Endothelial cell of umbilical vein (primary cell): ENCODE data around the gene CHCHD10. TPM values are rescaled to one million over a fixed set of nuclear protein-coding genes. Genes with fewer than 3 reads are reported as not detected.

Experiments used
- BruUV-seq: library from RNA; stranded (reverse); fragments of 400-500 nt; replicated peaks from 2 replicates; lab custom pipeline; 2021; lab: Mats Ljungman, UMichigan
- CTCF ChIA-PET: fragments of 300-600, 350-600 bp; sonication (Branson Sonifier 250); formaldehyde crosslinking; loops from one replicate; lab custom pipeline; 2021; ENCODE audit warnings: antibody characterized with exemption, inconsistent platforms; lab: Charles Lee
- POLR2A ChIA-PET: fragments of 300-600, 350-600 bp; sonication (Branson Sonifier 250); formaldehyde crosslinking; loops from one replicate; lab custom pipeline; 2021; ENCODE audit warnings: antibody characterized with exemption, inconsistent platforms; lab: Charles Lee
- DNase-seq: peaks from one replicate; pipeline ENCODE4 v3.0.0-alpha.2; 2011; ENCODE audit warnings: low read depth, low spot score
- FAIRE-seq: peaks from 2 replicates; lab custom pipeline; 2011; peaks lifted over from hg19 to GRCh38; lab: Jason Lieb, UNC
- H2AFZ ChIP-seq: 2 replicates; pipeline ENCODE4 v1.6.0; 2012; ENCODE audit warnings: low read depth, low read length, control low read depth, inconsistent platforms
- H3K27ac ChIP-seq: 2 replicates; pipeline ENCODE4 v1.5.1; 2011; ENCODE audit warnings: low read depth, mild to moderate bottlenecking, control low read depth, low read length, moderate library complexity; ENCODE audit not compliant: insufficient read depth
- H3K27me3 ChIP-seq, 2 experiments: 2 replicates each; pipeline versions ENCODE4 v1.6.0 to v1.6.1; 2011; ENCODE audit warnings: low read length in 2 of 2, mixed read lengths in 1 of 2; ENCODE audit not compliant: control insufficient read depth in 2 of 2, insufficient read depth in 2 of 2
- H3K36me3 ChIP-seq, 2 experiments: 2 replicates in 1 of 2; 3 replicates in 1 of 2; pipeline ENCODE4 v1.5.1; 2011; ENCODE audit warnings: low read length in 2 of 2, mild to moderate bottlenecking in 1 of 2, moderate library complexity in 1 of 2; ENCODE audit not compliant: control insufficient read depth in 2 of 2, insufficient read depth in 2 of 2; ENCODE audit errors: extremely low read depth in 1 of 2
- H3K4me1 ChIP-seq: 3 replicates; pipeline ENCODE4 v1.5.1; 2011; ENCODE audit warnings: mild to moderate bottlenecking, low read length; ENCODE audit not compliant: control insufficient read depth, insufficient read depth; ENCODE audit errors: extremely low read depth
- H3K4me2 ChIP-seq: 2 replicates; pipeline ENCODE4 v1.6.1; 2011; ENCODE audit warnings: low read length, control low read depth, mixed read lengths; ENCODE audit not compliant: insufficient read depth
- H3K4me3 ChIP-seq, 3 experiments: fragments of 200-600 bp in 1 of 3; sonication (generic), shearing (Covaris generic) in 1 of 3; replicated peaks in 1 of 3; 2 replicates each; pipeline ENCODE4 v1.5.1; 2011 to 2016; ENCODE audit warnings: control low read depth in 3 of 3, low read length in 3 of 3, mild to moderate bottlenecking in 2 of 3, inconsistent platforms in 1 of 3, low read depth in 1 of 3, moderate library complexity in 1 of 3; ENCODE audit not compliant: insufficient read depth in 1 of 3
- H3K79me2 ChIP-seq: 2 replicates; pipeline ENCODE4 v1.6.0; 2012; ENCODE audit warnings: low read length, inconsistent platforms; ENCODE audit not compliant: control insufficient read depth, insufficient read depth
- H3K9ac ChIP-seq: replicated peaks from 2 replicates; pipeline ENCODE3; 2011; ENCODE audit warnings: low read length, control low read depth; ENCODE audit not compliant: insufficient read depth; ENCODE audit errors: extremely low read depth
- H3K9me1 ChIP-seq: replicated peaks from 3 replicates; pipeline ENCODE4 v1.6.0; 2011; ENCODE audit warnings: mild to moderate bottlenecking, low read length; ENCODE audit not compliant: control insufficient read depth, insufficient read depth; ENCODE audit errors: extremely low read depth
- H3K9me3 ChIP-seq: replicated peaks from 2 replicates; pipeline ENCODE4 v1.5.1; 2012; ENCODE audit warnings: low read length, inconsistent platforms; ENCODE audit not compliant: control insufficient read depth, insufficient read depth
- H4K20me1 ChIP-seq: replicated peaks from 2 replicates; pipeline ENCODE3; 2011; ENCODE audit warnings: mild to moderate bottlenecking, low read length; ENCODE audit not compliant: control insufficient read depth, insufficient read depth; ENCODE audit errors: extremely low read depth
- EZH2 ChIP-seq: IDR thresholded peaks from 2 replicates; pipeline ENCODE4 v1.6.1; 2012; ENCODE audit warnings: borderline replicate concordance, low read depth, mild to moderate bottlenecking, moderate library complexity, low read length, inconsistent platforms; ENCODE audit not compliant: severe bottlenecking
- FOS ChIP-seq: IDR thresholded peaks from 2 replicates; pipeline ENCODE4 v1.6.1; 2011; ENCODE audit warnings: mild to moderate bottlenecking, low read length, moderate library complexity, borderline replicate concordance; ENCODE audit not compliant: insufficient read depth
- GATA2 ChIP-seq: IDR thresholded peaks from 2 replicates; pipeline ENCODE4 v1.7.0; 2011; ENCODE audit warnings: low read depth, mild to moderate bottlenecking, moderate library complexity, mixed read lengths, low read length; ENCODE audit not compliant: insufficient read length, insufficient read depth
- JUN ChIP-seq: IDR thresholded peaks from 2 replicates; pipeline ENCODE4 v1.6.1; 2011; ENCODE audit warnings: borderline replicate concordance, low read depth; ENCODE audit not compliant: insufficient read length, insufficient read depth
- MYC ChIP-seq: IDR thresholded peaks from one replicate; pipeline ENCODE4 v1.6.1; 2011; ENCODE audit warnings: mild to moderate bottlenecking, low read depth, low read length
- POLR2A ChIP-seq: IDR thresholded peaks from 2 replicates; pipeline ENCODE4 v1.6.1; 2012; ENCODE audit warnings: low read depth, mild to moderate bottlenecking, control low read depth, low read length
- POLR2AphosphoS5 ChIP-seq: IDR thresholded peaks from 2 replicates; pipeline ENCODE4 v1.6.1; 2012; ENCODE audit warnings: low read depth, mild to moderate bottlenecking, control low read depth, low read length, moderate library complexity; ENCODE audit not compliant: insufficient read depth
- dilution Hi-C: fragments of 300-500 bp; cut with MboI; formaldehyde crosslinking; loops from one replicate; pipeline ENCODE4 v1.15.0; 2019; ENCODE audit warnings: low sequenced_read_pairs; ENCODE audit not compliant: extremely low pct_ligation_motif_present
- intact Hi-C: fragments of 100-400 bp; cut with micrococcal nuclease; formaldehyde crosslinking; loops from one replicate; pipeline ENCODE4 v1.10.0; 2022
- polyA plus RNA-seq, 4 experiments: library from polyadenylated mRNA; depleted of rRNA in 3 of 4; stranded (reverse) in 3 of 4; unstranded in 1 of 4; fragments of >200 nt; gene quantifications; 2 replicates each; pipeline versions ENCODE4 v1.2.1 to v1.2.3, GENCODE V29; 2011 to 2012; ENCODE audit warnings: missing spikeins in 1 of 4
- total RNA-seq: library from RNA; stranded (reverse); gene quantifications from 2 replicates; pipeline ENCODE4 v1.2.3, GENCODE V29; 2021
- TF ChIP-seq, protein P1 (sequence below): IDR thresholded peaks from 2 replicates; pipeline ENCODE4 v1.6.1; 2011; ENCODE audit not compliant: insufficient read depth, insufficient read length
- TF ChIP-seq, protein P2 (sequence below), 2 donors: IDR thresholded peaks; 1 replicate in 1 of 2; 2 replicates in 1 of 2; pipeline ENCODE4 v1.5.1; 2011; ENCODE audit warnings: low read length in 2 of 2, mild to moderate bottlenecking in 2 of 2, moderate library complexity in 2 of 2, control low read depth in 1 of 2, inconsistent platforms in 1 of 2, low read depth in 1 of 2; ENCODE audit not compliant: insufficient read depth in 1 of 2; ENCODE audit errors: extremely low read depth in 1 of 2

CHCHD10 gene
- total and polyA plus RNA-seq, 2 donors (not counting 3 experiments of a cell fraction or from before 2014, with no cell fraction given) = 28.1 to 75.6 TPM

DNA sequence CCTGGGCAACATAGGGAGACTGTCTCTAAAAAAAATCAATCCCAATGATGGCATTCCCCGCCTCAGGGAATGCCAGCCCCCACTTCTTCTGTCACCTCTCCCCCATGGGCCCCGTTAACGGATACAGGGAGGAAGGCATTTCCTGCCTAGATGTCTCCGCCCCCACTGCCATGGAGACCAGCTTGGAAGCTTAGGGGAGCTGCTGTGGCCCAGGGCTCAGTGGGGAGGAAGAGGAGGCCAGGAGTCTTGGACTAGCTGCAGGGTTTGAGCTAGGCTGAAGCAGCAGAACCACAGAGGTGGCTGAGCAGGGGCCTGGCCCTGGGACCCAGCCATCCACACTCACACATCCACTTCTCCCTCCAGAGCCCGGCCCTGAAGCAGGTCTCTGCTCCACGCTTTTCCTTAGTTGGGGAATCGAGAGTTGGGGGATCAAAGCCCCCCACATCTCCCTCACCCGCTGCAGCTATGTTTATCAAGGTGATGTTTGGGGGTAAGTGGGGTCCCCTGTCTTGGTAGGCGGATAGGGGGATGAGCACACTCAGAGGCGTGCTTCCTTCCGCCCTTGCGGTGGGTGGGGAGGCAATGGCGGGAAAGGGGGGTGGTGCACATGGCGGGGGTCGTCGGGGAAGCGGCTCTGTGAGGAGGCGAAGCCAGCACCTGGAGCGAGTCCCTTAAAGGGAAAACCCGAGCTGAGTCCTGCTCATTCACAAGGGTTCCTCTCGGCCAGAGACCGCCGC lies 4.8 kb downstream of the CHCHD10 start, which contains the start of gene C22orf15:
C22orf15 (plus strand) TSS at position 149 of the 737 bp plus-strand sequence; CDS start at position 466, 317 bp downstream.
- Histone ChIP-seq H3K4me1 (peaks cover 17% of the 10 kb centered on the region), H3K4me2 (peak within 1 kb of the TSS; percentile 12), H4K20me1 (no peaks in the 10 kb centered on the region), H3K36me3 (peaks cover 0 to 3% of the 10 kb centered on the region in 2 experiments), H3K4me3 (peak within 1 kb of the TSS in 1 of 3 experiments; percentile 10), H3K9me1 (no peaks in the 10 kb centered on the region), H3K27ac (no peak within 1 kb of the TSS), H2AFZ (peak within 1 kb of the TSS; percentile 7), H3K9ac (no peak within 1 kb of the TSS), H3K79me2 (peaks cover 2% of the 10 kb centered on the region), H3K9me3 (no peaks in the 10 kb centered on the region), H3K27me3 (no peaks in the 10 kb centered on the region)
- ChIA-PET CTCF (interaction anchor here (0.7 to 3.8 kb wide), 2 partner anchors 86 to 500 kb away, joined by 5 to 21 read pairs; no protein-coding TSS in a partner anchor), POLR2A (no interaction called here)
- dilution Hi-C loops = no loop called here
- intact Hi-C loops = no loop called here
- DNase-seq (peak; percentile 28), FAIRE-seq (peak; percentile 86)
- no TSS peak for BruUV-seq
- TF ChIP-seq POLR2A (no peak), EZH2 (no peak), POLR2AphosphoS5 (no peak), JUN (no peak)
- TF ChIP-seq, protein P1, sequence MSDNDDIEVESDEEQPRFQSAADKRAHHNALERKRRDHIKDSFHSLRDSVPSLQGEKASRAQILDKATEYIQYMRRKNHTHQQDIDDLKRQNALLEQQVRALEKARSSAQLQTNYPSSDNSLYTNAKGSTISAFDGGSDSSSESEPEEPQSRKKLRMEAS = no peak

DNA sequence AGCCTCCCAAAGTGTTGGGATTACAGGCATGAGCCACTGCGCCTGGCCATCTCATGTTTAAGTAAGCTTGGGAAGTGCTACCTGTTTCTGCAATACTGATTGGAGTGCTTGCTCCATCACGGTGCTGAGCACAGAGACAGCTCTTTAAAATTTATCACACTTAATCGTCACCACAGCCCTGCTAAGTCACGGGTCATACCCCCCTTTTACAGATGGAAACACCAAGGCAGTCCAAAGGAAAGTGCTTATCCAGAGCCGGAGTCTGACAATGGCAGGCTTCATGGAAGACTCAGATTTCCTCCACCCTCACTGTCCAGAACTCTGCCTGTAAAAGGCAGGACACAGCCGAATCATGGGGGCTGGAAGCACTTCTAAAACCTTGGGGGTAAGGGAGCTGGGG lies 7.7 kb downstream of the CHCHD10 start:
- Histone ChIP-seq H3K9me3 (no peaks in the 10 kb centered on the region), H2AFZ (no peak overlapping the region), H3K4me1 (peaks cover 12% of the 10 kb centered on the region), H3K4me3 (no peak overlapping the region), H3K9ac (no peak overlapping the region), H3K4me2 (no peak overlapping the region), H4K20me1 (no peaks in the 10 kb centered on the region), H3K9me1 (no peaks in the 10 kb centered on the region), H3K27me3 (no peaks in the 10 kb centered on the region), H3K36me3 (peaks cover 0 to 2% of the 10 kb centered on the region in 2 experiments), H3K79me2 (no peaks in the 10 kb centered on the region), H3K27ac (no peak overlapping the region)
- DNase-seq (no peak), FAIRE-seq (no peak)
- ChIA-PET POLR2A (no interaction called here), CTCF (interaction anchor here (1.0 to 1.4 kb wide), 2 partner anchors 11 to 90 kb away, joined by 4 to 5 read pairs; no protein-coding TSS in a partner anchor)
- intact Hi-C loops (no loop called here), dilution Hi-C loops (no loop called here)
- TF ChIP-seq, protein P2, sequence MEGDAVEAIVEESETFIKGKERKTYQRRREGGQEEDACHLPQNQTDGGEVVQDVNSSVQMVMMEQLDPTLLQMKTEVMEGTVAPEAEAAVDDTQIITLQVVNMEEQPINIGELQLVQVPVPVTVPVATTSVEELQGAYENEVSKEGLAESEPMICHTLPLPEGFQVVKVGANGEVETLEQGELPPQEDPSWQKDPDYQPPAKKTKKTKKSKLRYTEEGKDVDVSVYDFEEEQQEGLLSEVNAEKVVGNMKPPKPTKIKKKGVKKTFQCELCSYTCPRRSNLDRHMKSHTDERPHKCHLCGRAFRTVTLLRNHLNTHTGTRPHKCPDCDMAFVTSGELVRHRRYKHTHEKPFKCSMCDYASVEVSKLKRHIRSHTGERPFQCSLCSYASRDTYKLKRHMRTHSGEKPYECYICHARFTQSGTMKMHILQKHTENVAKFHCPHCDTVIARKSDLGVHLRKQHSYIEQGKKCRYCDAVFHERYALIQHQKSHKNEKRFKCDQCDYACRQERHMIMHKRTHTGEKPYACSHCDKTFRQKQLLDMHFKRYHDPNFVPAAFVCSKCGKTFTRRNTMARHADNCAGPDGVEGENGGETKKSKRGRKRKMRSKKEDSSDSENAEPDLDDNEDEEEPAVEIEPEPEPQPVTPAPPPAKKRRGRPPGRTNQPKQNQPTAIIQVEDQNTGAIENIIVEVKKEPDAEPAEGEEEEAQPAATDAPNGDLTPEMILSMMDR (IDR thresholded peaks at IDR 0.05; ENCODE audit: extremely low read depth in 1 of 2, insufficient read depth in 1 of 2, low read depth in 1 of 2, low read length in 2 of 2) = no peak
- TF ChIP-seq, protein P1 = no peak
- TF ChIP-seq POLR2AphosphoS5 (no peak), FOS (no peak), MYC (no peak), GATA2 (no peak), EZH2 (no peak), JUN (no peak), POLR2A (no peak)
- BruUV-seq = no TSS peak
